HG03378 (cell line): ENCODE results near the gene TAF5L.
"Not testable (repeated sequence)": the region's sequence is repeated elsewhere in the genome, so short reads cannot be mapped to it uniquely, and the experiment has no call there.

Experiments
- ATAC-seq: cut with Tn5 transposase; IDR thresholded peaks from one replicate; pipeline ENCODE4 v1.9.1; 2021; ENCODE audit warnings: mild to moderate bottlenecking, moderate library complexity; ENCODE audit not compliant: unreplicated experiment

The TAF5L gene

GRCh38 chr1:229642970-229643369, 17.0 kb upstream of the TAF5L start:
- no peak for ATAC-seq

GRCh38 chr1:229642376-229642775, 16.5 kb upstream of the TAF5L start:
- ATAC-seq = no peak

- no peak for ATAC-seq
Observed at GRCh38 chr1:229641306-229641705, 15.4 kb upstream of the TAF5L start.

GRCh38 chr1:229640455-229640854, 14.5 kb upstream of the TAF5L start:
- ATAC-seq = no peak

- no peak for ATAC-seq
Observed at GRCh38 chr1:229637746-229638145, 11.8 kb upstream of the TAF5L start.

- no peak for ATAC-seq
Observed at GRCh38 chr1:229636042-229636441, 10.1 kb upstream of the TAF5L start.

GRCh38 chr1:229631966-229632365, 6.0 kb upstream of the TAF5L start:
- ATAC-seq = no peak

- no peak for ATAC-seq
Observed at GRCh38 chr1:229631148-229631547, 5.2 kb upstream of the TAF5L start.

- no peak for ATAC-seq
Observed at GRCh38 chr1:229629261-229629660, 3.3 kb upstream of the TAF5L start.

GRCh38 chr1:229627003-229627402, 1.1 kb upstream of the TAF5L start:
- ATAC-seq = no peak

GRCh38 chr1:229625071-229625914, 629 bp downstream of the TAF5L start:
- peak; percentile 1 for ATAC-seq

- ATAC-seq = no peak
Observed at GRCh38 chr1:229624521-229625070, 1.3 kb downstream of the TAF5L start.

GRCh38 chr1:229623838-229624237, 2.1 kb downstream of the TAF5L start:
- no peak for ATAC-seq

- ATAC-seq = no peak
Observed at GRCh38 chr1:229623225-229623624, 2.7 kb downstream of the TAF5L start.

- not testable (repeated sequence) for ATAC-seq
Observed at GRCh38 chr1:229622641-229623120, 3.2 kb downstream of the TAF5L start.

GRCh38 chr1:229621663-229622062, 4.3 kb downstream of the TAF5L start:
- no peak for ATAC-seq

- no peak for ATAC-seq
Observed at GRCh38 chr1:229620876-229621275, 5.0 kb downstream of the TAF5L start.

GRCh38 chr1:229619614-229620013, 6.3 kb downstream of the TAF5L start:
- ATAC-seq = no peak

- ATAC-seq = no peak
Observed at GRCh38 chr1:229619002-229619401, 6.9 kb downstream of the TAF5L start.

- ATAC-seq = no peak
Observed at GRCh38 chr1:229617351-229618100, 8.4 kb downstream of the TAF5L start.

- ATAC-seq = no peak
Observed at GRCh38 chr1:229614701-229615100, 11.2 kb downstream of the TAF5L start.

GRCh38 chr1:229613938-229614337, 12.0 kb downstream of the TAF5L start:
- no peak for ATAC-seq
